Neural cell (in vitro differentiated cells): Measurements from ENCODE around the gene SP140L.

Experiments used
- CTCF ChIP-seq: fragments of 450-650 bp; IDR thresholded peaks from 2 replicates; pipeline ENCODE4 v1.5.1; 2014; ENCODE audit warnings: antibody characterized with exemption, mild to moderate bottlenecking, moderate library complexity; ENCODE audit not compliant: poor library complexity, severe bottlenecking
- EP300 ChIP-seq: fragments of 450-650 bp; conservative IDR thresholded peaks from 2 replicates; pipeline ENCODE4 v1.6.1; 2014; ENCODE audit warnings: antibody characterized with exemption, mild to moderate bottlenecking, moderate library complexity; ENCODE audit not compliant: poor library complexity, severe bottlenecking
- EZH2 ChIP-seq: fragments of 200-600, 300-800 bp; shearing (Covaris generic), sonication (generic); IDR thresholded peaks from 2 replicates; pipeline ENCODE4 v1.6.1; 2014; ENCODE audit warnings: antibody characterized with exemption, low read length, borderline replicate concordance, mild to moderate bottlenecking; ENCODE audit not compliant: insufficient read depth, poor library complexity, severe bottlenecking
- POLR2AphosphoS5 ChIP-seq: IDR thresholded peaks from 2 replicates; pipeline ENCODE4 v1.6.1; 2012
- RAD21 ChIP-seq: fragments of 450-650 bp; conservative IDR thresholded peaks from 2 replicates; pipeline ENCODE4 v1.6.1; 2014; ENCODE audit warnings: antibody characterized with exemption, mild to moderate bottlenecking, moderate library complexity
- REST ChIP-seq: IDR thresholded peaks from 2 replicates; pipeline ENCODE4 v1.6.1; 2012; ENCODE audit warnings: borderline replicate concordance
- SMC3 ChIP-seq: fragments of 450-650 bp; conservative IDR thresholded peaks from 2 replicates; pipeline ENCODE4 v1.6.1; 2014; ENCODE audit warnings: antibody characterized with exemption, mild to moderate bottlenecking, moderate library complexity; ENCODE audit not compliant: poor library complexity

- no peak for TF ChIP-seq CTCF
- no peak for TF ChIP-seq EP300
- TF ChIP-seq REST, result no peak
- TF ChIP-seq EZH2, result no peak
- TF ChIP-seq RAD21, result no peak
- TF ChIP-seq POLR2AphosphoS5, result no peak
- TF ChIP-seq SMC3, result no peak
Measured at GRCh38 chr2:230422149-230422548, 95.2 kb downstream of the SP140L start.
